ENCODE data around the gene ACOT12. TPM values are rescaled to one million over a fixed set of nuclear protein-coding genes. Genes with fewer than 3 reads are reported as not detected.

Gene ACOT12
- total and polyA plus RNA-seq, 9 of the 15 experiments (the other 6 are each of a cell fraction or from before 2014, with no cell fraction given) = 0.03 TPM; not detected in 8

GRCh38 chr5:81371354-81371876 lies 22.5 kb downstream of the ACOT12 start:
- WGBS (ENCODE audit: insufficient coverage, low coverage, missing lambda C conversion rate) = 10% methylated on average over 2 of the region's 2 CpGs
- H3K27me3 ChIP-seq (ENCODE audit: control insufficient read depth in 2 of 2, insufficient read depth in 2 of 2, low read length in 2 of 2) = peaks cover 14 to 27% of the 10 kb centered on the region in 2 experiments; a peak in 4 of 5 replicates
- in situ Hi-C loops (cut with MboI) = no loop called here
- H3K9ac ChIP-seq (ENCODE audit: insufficient read depth in 1 of 2, low read depth in 2 of 2, low read length in 2 of 2) = no peak overlapping the region
- DNase-seq (ENCODE audit: extremely low read depth in 1 of 4, low spot score in 3 of 4) (no peak), ATAC-seq (no peak), FAIRE-seq (no peak)
- ChIA-PET POLR2A (interaction anchor here (0.7 kb wide), 1 partner anchor 14 kb away, joined by 3 read pairs; no protein-coding TSS in a partner anchor), CTCF (ENCODE audit: low intra/inter-chr PET ratio) (no interaction called here)
- no peaks in the 10 kb centered on the region for H3K4me1 ChIP-seq (replicated peaks in 1 of 2; ENCODE audit: control insufficient read depth in 2 of 2, insufficient read depth in 2 of 2, low read length in 2 of 2)
- no TSS peak for BruUV-seq (replicated peaks)
- no peak overlapping the region for H3K4me2 ChIP-seq (ENCODE audit: insufficient read depth, low read length)
- H3K27ac ChIP-seq (ENCODE audit: extremely low read depth, low read depth, low read length) = no peak overlapping the region
- no peaks in the 10 kb centered on the region for H4K20me1 ChIP-seq (replicated peaks; ENCODE audit: control insufficient read depth, insufficient read depth, low read length)
- H2AFZ ChIP-seq (ENCODE audit: low read depth, low read length) = no peak overlapping the region
- no peak overlapping the region for H3K4me3 ChIP-seq
- H3K9me3 ChIP-seq (replicated peaks; ENCODE audit: control insufficient read depth, insufficient read depth, low read depth, low read length) = no peaks in the 10 kb centered on the region
- no peaks in the 10 kb centered on the region for H3K36me3 ChIP-seq (ENCODE audit: control insufficient read depth, insufficient read depth, low read length)
- TF ChIP-seq E2F8 (IDR thresholded peaks at IDR 0.05; ENCODE audit: low read depth, partially characterized antibody) (no peak), FOXK1 (CRISPR knock-in tag; IDR thresholded peaks at IDR 0.05; ENCODE audit: borderline replicate concordance) (no peak), CREBBP (IDR thresholded peaks at IDR 0.05; ENCODE audit: low read depth, low read length) (no peak), HCFC1 (IDR thresholded peaks at IDR 0.05; ENCODE audit: low read depth, low read length) (no peak), HNRNPLL (IDR thresholded peaks at IDR 0.05; ENCODE audit: low read depth, low read length, poor library complexity, severe bottlenecking) (no peak)
- TF ChIP-seq, protein P1, sequence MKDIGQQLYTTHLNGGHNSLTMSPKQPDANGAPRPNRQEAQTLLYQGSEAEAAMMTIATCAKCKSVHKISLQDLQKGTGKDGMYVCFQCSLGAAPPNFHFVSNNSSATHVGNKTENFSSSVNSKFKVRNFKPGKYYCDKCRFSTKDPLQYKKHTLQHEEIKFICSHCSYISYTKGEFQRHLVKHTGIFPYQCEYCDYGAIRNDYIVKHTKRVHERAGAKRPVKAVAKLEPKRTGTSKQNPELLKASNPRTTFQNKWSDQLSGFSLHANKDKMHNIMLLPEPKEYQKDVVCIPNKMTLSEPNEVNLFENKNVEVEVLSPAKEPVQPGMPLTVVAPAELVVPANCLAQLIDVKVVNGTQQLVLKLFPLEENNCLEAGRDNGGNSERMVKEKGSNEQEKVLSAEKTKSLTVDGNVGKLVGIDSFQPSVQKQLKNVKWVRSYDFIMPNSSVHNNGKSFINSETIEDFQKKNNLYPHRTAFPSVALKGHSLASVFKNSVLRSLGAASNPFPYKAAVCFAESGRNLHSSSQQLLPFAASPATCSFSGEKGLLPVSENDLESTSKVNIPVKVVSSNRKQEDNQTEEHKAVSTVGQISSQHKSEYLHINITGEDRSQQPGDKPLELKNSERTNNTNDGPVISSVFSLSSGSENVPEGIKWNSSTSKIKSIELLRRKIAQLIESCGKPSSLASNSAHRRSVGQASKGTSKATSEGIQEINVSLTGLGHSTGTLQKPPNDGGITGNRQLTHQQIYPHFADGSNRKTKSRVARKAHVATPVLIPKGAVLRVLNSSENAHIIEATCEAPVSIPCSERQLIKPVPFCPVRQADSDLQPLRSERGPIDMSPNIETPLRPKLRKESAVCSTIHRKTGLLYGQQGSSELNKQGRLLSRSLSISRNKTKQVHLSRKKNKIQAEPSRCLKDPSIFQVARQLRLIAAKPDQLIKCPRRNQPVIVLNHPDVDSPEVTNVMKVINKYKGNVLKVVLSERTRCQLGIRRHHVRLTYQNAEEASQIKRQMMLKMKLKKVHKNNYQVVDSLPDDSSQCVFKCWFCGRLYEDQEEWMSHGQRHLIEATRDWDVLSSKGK (CRISPR knock-in tag; IDR thresholded peaks at IDR 0.05) = no peak
- intact Hi-C loops (cut with micrococcal nuclease) = no loop called here
- no peaks in the 10 kb centered on the region for H3K9me1 ChIP-seq (ENCODE audit: control insufficient read depth, insufficient read depth, low read length)
- H3K79me2 ChIP-seq (ENCODE audit: control insufficient read depth, insufficient read depth, low read length) = no peaks in the 10 kb centered on the region

All from K562 (cell line).